GM19467 (cell line): ENCODE measurements around the gene ATP6V1F.
A peak's percentile ranks its signal among the peaks of the same experiment; 100 is the strongest.

Source experiments
- ATAC-seq: cut with Tn5 transposase; IDR thresholded peaks from one replicate; pipeline ENCODE4 v1.9.1; 2021; ENCODE audit warnings: mild to moderate bottlenecking, moderate library complexity; ENCODE audit not compliant: unreplicated experiment

The ATP6V1F gene

DNA sequence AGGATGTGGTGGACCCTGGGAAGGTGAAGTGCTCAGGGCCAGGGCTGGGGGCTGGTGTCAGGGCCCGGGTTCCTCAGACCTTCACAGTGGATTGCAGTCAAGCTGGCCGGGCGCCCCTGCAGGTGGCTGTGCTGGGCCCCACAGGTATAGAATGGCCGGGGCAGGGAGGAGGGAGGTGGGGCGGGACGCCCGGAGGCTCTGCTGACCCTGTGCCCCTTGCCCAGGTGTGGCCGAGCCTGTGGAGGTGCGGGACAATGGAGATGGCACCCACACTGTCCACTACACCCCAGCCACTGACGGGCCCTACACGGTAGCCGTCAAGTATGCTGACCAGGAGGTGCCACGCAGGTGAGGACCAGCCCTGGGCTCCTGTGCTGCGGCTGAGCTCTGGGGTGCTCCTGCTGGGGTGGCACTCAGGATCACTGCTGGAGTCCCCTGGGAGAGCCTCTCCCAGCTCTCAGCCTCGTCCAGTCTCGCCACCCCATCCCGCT lies 14.9 kb upstream of the ATP6V1F start:
- ATAC-seq = no peak

GRCh38 chr7:128848289-128849155 lies 14.1 kb upstream of the ATP6V1F start:
- ATAC-seq = no peak

GRCh38 chr7:128849156-128849515 lies 13.5 kb upstream of the ATP6V1F start:
- no peak for ATAC-seq

DNA sequence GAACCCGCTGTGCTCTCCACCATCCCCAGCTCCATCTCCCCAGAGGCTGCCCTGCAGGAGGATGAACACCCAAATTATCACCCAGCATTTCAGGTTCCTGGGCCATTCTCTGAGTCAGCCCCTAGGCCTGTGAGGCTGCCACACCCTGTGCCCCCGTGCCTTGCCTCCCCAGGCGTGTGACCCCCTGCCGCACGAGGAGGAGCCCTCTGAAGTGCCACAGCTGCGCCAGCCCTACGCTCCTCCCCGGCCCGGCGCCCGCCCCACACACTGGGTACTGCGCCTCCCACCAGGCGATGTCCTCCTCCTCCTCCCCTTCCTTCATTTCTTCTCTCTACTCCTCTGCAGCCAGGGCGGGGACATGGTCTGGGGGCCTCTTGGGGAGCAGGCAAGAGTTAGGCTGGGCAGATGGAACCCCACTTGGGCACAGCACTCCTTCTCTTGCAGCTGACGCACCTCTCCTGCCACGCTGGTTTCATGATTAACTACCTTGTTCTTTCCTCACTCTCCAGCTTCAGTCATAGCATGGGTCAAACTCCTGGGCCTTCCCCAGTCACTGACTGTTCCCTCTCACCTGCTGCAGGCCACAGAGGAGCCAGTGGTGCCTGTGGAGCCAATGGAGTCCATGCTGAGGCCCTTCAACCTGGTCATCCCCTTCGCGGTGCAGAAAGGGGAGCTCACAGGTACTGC lies 12.7 kb upstream of the ATP6V1F start:
- ATAC-seq = no peak

DNA sequence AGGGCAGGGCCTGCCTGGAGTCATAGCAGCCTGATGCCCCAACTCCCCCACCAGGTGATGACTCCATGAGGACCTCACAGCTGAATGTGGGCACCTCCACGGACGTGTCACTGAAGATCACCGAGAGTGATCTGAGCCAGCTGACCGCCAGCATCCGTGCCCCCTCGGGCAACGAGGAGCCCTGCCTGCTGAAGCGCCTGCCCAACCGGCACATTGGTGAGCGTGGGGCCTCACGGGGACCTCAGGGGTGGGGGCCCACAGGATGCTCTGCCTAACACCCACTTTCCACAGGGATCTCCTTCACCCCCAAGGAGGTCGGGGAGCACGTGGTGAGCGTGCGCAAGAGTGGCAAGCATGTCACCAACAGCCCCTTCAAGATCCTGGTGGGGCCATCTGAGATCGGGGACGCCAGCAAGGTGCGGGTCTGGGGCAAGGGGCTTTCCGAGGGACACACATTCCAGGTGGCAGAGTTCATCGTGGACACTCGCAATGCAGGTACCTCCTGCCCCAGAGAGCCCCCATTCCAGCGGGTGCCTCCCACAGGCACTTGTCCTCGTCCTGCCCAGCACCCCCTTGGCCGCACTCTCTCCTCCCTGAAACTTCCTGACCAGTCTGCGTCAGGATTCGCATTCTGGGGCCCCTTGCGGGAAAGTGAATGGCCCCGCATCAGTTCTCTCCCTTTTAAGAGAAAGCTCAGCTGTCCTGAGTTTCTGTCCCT lies 10.0 kb upstream of the ATP6V1F start:
- ATAC-seq = no peak

DNA sequence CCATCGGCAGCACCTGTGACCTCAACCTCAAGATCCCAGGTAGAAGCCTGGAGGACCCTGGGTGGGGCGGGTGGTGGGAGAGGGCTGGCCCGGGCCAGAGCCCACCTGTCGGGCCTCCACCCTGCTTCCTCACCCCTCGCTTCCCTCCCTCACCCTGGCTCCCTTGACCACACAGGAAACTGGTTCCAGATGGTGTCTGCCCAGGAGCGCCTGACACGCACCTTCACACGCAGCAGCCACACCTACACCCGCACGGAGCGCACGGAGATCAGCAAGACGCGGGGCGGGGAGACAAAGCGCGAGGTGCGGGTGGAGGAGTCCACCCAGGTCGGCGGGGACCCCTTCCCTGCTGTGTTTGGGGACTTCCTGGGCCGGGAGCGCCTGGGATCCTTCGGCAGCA lies 8.9 kb upstream of the ATP6V1F start:
- ATAC-seq = no peak

DNA sequence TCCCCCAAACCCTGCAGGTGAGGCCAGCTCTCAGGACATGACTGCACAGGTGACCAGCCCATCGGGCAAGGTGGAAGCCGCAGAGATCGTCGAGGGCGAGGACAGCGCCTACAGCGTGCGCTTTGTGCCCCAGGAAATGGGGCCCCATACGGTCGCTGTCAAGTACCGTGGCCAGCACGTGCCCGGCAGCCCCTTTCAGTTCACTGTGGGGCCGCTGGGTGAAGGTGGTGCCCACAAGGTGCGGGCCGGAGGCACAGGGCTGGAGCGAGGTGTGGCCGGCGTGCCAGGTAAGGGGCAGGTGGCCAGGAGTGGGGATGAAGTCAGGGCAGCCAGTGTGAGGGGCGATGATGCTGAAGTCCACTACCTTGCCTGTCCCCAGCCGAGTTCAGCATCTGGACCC lies 8.3 kb upstream of the ATP6V1F start:
- no peak for ATAC-seq

DNA sequence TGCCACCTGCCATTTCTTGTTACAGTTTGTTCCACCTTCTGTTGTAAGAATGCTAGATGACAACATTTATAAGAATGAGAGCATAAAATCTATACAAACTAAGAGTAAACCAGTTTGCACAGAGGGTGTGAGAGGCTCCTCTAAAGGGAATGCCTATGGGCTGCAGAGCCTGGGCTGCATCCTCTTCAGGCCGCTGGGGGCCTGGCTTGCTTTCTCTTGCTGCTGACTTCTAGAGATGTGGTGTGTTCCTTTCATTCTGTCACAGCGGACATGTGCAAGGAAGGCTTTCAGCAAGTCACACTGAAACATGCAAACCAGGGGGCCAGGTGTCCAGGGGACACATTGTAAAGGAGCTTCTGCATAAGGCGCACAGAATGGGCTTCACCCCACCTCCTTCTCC lies 7.1 kb upstream of the ATP6V1F start:
- no peak for ATAC-seq

DNA sequence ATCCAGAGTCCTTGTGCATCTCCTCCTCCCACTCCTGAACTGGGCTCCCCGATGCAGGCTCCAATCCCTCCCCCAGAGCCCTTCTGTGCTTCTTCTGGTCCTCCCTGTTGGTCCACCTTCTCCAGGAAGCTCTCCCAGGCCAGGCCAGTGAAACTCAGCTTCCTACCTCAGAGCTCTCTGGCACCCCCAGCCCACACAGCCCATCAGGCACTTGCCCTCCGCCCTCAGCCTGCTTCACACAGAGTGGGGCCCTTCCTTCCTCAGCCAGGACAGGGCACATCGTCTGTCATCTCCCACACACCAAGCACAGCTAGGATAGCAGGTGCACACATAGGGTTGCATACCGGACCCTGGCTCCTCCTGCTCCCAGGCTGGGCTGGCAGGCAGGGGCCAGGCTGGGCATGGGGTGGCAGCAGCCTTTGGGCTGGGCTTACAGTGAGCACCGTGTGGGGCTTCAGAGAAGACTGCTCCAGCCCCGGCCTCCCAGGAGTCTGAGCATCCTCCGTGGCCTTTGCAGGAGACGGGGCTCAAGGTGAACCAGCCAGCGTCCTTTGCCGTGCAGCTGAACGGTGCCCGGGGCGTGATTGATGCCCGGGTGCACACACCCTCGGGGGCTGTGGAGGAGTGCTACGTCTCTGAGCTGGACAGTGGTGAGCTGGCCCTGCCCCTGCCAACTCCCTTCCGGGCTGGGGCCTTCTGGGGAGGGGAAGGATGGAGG lies 6.5 kb upstream of the ATP6V1F start:
- no peak for ATAC-seq

DNA sequence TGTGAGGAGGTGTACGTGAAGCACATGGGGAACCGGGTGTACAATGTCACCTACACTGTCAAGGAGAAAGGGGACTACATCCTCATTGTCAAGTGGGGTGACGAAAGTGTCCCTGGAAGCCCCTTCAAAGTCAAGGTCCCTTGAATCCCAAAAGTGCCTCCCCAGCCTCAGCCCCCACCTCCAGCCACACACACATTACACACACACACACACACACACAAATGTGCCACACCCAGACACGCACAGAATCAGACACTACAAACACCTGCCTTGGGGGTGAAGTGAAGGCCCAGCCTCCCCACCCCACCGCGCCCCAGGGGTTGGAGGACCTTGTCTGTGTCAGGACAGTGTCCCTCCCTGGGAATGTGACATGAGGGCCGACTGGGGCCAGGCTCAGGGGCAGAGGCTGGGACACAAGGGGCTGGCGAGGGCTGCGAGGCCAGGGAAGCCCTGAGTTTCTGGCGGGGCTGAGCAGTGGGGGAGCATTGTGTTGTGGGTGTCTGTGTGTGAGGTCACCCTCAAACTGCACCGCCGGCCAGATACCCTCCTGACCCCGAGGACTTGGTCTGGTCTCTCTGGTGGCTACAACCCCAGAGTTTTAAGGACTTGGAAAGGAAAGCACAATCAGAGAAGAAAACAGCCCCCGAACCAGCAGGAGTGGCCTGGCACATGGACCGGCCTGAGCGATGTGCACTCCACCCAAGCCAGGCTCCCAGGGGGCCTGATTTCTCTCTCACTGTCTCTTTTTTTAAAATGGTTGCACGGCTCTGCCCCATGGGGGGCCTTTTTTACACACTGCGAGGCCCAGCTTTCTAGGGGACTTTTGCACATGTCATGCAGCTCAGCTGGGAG lies 4.0 kb upstream of the ATP6V1F start:
- no peak for ATAC-seq

DNA sequence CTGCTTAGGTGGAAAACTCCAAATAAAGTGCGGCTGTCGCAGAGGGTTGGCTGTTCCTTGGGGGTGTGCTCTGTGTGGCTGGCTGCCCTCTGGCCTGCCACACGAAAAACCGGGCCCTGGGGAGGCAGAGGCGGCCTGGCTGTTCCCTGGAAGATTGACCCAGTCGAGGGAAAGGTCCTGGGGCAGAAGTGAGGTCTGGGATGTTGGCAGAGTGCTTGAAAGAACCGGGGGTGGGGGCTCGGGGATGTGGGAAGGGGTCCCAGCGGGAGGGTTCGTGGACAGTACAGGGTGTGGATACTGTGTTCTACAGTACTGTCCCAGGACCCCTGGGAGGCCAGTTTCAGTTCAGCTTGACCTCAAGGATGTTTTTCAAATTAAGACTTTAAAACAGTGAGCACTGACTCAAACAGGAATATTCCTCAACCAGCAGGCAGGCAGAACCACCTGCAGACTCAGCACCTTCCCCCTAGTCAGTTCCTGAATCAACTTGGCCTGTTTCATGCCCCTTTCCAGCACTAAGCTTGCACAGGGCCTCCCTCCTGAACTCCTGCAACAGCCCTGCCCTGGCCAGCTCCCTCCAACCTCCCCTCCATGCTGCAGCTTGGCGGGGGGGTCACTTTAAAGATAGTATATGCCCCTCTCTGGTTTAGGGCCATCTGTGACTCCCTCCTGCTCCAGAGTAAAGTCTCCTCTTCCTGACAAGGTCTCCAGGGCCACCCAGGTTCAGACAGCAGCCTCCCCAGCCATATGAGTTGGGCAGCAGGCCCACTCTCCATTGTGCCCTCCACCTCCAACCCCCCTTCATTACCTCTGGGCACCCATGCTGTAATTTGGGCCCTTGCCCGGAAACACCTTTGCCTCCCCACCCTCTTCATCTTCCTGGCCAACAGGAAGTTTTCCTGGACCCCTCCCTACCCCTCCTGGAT lies 3.2 kb upstream of the ATP6V1F start:
- ATAC-seq = no peak

GRCh38 chr7:128860158-128861073 lies 2.2 kb upstream of the ATP6V1F start:
- ATAC-seq = no peak

DNA sequence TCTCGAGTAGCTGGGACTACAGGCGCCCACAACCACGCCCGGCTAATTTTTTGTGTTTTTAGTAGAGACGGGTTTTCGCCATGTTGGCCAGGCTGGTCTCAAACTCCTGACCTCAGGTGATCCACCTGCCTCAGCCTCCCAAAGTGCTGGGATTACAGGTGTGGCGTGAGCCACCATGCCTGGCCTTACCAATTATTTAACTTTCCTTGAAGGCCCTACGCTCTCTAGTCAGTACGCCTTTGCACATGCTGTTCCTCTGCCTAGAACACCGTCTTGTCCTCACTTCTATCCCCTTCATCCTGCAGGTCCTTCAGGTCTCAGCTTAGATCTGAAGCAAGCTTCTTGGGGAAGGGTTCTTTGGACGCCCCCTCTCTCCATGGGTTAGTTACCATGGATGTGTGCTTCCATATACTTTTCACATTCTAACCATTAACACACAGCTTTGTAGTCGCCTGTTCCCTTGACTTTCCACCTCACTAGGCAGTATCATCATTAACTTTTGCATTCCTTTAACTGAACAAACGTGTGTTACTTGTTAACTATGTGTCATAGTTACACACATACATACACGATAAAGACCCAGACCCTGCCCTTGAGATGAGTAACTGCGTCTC lies 592 bp upstream of the ATP6V1F start:
- ATAC-seq = no peak

DNA sequence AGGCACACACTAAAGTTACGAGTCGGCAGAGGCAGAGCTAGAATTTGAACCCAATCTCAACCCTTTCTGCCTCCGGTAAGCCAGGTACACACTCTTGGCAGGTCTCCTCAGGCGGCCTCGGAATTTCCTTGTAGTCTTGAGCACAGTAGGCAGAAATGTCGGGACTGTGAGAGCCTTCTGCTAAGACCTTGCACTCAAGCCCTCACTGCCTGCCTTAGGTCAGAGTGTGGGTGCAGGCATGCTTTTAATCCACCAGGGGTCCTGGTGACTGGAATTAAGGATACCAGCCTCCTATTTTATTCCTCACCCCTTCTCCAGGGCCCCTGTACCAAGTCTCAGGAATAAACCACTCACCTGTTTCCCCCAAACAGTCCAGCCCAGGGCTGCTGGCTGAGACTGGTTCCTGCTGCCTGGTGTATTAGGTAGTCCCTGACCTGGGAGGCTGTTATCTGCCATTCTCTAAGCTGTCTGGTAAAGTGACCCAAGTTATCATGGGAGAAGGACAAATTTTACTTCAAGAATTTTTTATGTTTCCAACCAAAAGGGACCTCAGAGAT lies 855 bp downstream of the ATP6V1F start:
- ATAC-seq = peak; percentile 40

GRCh38 chr7:128865303-128865702 lies 2.6 kb downstream of the ATP6V1F start:
- no peak for ATAC-seq

- ATAC-seq = no peak
Measured at GRCh38 chr7:128865996-128866877, 3.6 kb downstream of the ATP6V1F start.
